HL-60 (cell line): Measurements from ENCODE around the gene MLYCD.

Experiments used
- GABPA ChIP-seq: IDR thresholded peaks from 2 replicates; pipeline ENCODE4 v1.6.1; 2012; ENCODE audit warnings: low read depth
- POLR2AphosphoS5 ChIP-seq: IDR thresholded peaks from 2 replicates; pipeline ENCODE4 v1.6.1; 2012; ENCODE audit warnings: low read depth
- SPI1 ChIP-seq: IDR thresholded peaks from 2 replicates; pipeline ENCODE4 v1.6.1; 2012; ENCODE audit warnings: low read depth, mild to moderate bottlenecking, borderline replicate concordance
- TF ChIP-seq, protein P1 (sequence below): IDR thresholded peaks from one replicate; pipeline ENCODE4 v1.5.1; 2011; ENCODE audit warnings: low read length, control low read depth, inconsistent platforms; ENCODE audit not compliant: insufficient read depth

DNA sequence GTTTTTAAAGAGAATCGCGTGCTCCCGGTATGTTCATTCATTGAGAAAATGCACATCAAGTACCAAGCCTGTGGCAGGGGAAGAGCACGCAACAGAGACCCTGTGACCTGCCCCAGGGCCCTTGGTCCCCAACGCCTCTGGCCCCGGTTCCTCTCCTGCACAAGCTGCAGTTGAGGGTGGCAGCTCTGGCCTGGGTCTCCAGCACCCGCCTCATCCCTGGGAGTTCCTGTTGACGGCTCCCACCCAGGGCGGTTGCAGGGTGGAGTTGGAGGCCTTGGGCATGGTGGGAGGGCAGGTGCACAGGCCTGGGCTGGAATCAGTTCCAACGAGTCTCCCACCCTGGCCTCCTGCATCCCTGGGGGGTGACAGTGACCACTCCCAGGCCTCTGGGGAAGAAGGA is 74.2 kb downstream of the MLYCD start:
- TF ChIP-seq, protein P1, sequence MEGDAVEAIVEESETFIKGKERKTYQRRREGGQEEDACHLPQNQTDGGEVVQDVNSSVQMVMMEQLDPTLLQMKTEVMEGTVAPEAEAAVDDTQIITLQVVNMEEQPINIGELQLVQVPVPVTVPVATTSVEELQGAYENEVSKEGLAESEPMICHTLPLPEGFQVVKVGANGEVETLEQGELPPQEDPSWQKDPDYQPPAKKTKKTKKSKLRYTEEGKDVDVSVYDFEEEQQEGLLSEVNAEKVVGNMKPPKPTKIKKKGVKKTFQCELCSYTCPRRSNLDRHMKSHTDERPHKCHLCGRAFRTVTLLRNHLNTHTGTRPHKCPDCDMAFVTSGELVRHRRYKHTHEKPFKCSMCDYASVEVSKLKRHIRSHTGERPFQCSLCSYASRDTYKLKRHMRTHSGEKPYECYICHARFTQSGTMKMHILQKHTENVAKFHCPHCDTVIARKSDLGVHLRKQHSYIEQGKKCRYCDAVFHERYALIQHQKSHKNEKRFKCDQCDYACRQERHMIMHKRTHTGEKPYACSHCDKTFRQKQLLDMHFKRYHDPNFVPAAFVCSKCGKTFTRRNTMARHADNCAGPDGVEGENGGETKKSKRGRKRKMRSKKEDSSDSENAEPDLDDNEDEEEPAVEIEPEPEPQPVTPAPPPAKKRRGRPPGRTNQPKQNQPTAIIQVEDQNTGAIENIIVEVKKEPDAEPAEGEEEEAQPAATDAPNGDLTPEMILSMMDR = no peak
- no peak for TF ChIP-seq GABPA
- TF ChIP-seq POLR2AphosphoS5 = no peak
- no peak for TF ChIP-seq SPI1
